ENCODE data around the gene ITPR2. TPM values are rescaled to one million over a fixed set of nuclear protein-coding genes. Genes with fewer than 3 reads are reported as not detected.

The ITPR2 gene
- total RNA-seq, 2 experiments from 2014 or later: 25.6 to 44.7 TPM

DNA sequence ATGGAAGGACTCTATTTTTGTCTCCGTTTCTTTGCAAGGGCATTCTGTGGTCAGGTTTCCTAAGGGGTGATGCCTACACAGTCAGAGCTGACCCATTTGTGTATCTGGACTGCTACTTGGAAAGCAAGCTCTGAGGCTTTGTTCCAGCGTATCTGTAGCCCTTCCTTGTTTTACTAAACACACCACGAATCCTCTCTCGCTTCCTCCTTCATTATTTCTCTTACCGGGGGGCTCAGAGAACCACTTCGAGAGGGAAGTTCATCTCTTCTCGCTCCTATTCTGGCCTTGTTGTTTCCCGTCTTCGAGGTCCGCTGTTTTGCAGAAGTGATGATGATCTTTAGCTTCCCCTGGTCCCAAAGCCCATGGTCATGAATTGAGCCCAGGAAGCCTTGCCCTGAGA, 472.9 kb downstream of the ITPR2 start:
- TF ChIP-seq, protein P1, sequence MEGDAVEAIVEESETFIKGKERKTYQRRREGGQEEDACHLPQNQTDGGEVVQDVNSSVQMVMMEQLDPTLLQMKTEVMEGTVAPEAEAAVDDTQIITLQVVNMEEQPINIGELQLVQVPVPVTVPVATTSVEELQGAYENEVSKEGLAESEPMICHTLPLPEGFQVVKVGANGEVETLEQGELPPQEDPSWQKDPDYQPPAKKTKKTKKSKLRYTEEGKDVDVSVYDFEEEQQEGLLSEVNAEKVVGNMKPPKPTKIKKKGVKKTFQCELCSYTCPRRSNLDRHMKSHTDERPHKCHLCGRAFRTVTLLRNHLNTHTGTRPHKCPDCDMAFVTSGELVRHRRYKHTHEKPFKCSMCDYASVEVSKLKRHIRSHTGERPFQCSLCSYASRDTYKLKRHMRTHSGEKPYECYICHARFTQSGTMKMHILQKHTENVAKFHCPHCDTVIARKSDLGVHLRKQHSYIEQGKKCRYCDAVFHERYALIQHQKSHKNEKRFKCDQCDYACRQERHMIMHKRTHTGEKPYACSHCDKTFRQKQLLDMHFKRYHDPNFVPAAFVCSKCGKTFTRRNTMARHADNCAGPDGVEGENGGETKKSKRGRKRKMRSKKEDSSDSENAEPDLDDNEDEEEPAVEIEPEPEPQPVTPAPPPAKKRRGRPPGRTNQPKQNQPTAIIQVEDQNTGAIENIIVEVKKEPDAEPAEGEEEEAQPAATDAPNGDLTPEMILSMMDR (conservative IDR thresholded peaks at IDR 0.05; ENCODE audit: low read length): no peak
- TF ChIP-seq EZH2phosphoT487 (IDR thresholded peaks at IDR 0.05; ENCODE audit: borderline replicate concordance, low read depth, low read length): no peak
- no peak overlapping the region for H2AFZ ChIP-seq (ENCODE audit: low read length)
- BruUV-seq (replicated peaks): no TSS peak
- no peaks in the 10 kb centered on the region for H3K79me2 ChIP-seq (ENCODE audit: insufficient read depth, low read depth, low read length)
- ChIA-PET CTCF (ENCODE audit: unreplicated experiment) (no interaction called here), POLR2A (interaction anchor here (0.7 to 1.3 kb wide), 2 partner anchors 13 to 263 kb away, joined by 3 read pairs; no protein-coding TSS in a partner anchor)
- no peak for DNase-seq (ENCODE audit: low spot score)
- no peak overlapping the region for H3K4me3 ChIP-seq (ENCODE audit: low read depth, low read length, poor library complexity, severe bottlenecking)
- H3K4me2 ChIP-seq (ENCODE audit: low read length): no peak overlapping the region
- no peaks in the 10 kb centered on the region for H3K9me3 ChIP-seq (ENCODE audit: low read length)
- no peak overlapping the region for H3K27ac ChIP-seq (ENCODE audit: low read depth, low read length, poor library complexity, severe bottlenecking)
- H4K20me1 ChIP-seq (ENCODE audit: insufficient read depth, low read length): no peaks in the 10 kb centered on the region
- no peaks in the 10 kb centered on the region for H3K4me1 ChIP-seq (ENCODE audit: insufficient read depth, low read length, poor library complexity, severe bottlenecking)
- intact Hi-C loops (cut with micrococcal nuclease; ENCODE audit: unreplicated experiment): no loop called here
- H3K9me2 ChIP-seq (ENCODE audit: insufficient read depth, low read length): no peaks in the 10 kb centered on the region
- no peaks in the 10 kb centered on the region for H3K36me3 ChIP-seq (ENCODE audit: insufficient read depth, low read length)

DNA sequence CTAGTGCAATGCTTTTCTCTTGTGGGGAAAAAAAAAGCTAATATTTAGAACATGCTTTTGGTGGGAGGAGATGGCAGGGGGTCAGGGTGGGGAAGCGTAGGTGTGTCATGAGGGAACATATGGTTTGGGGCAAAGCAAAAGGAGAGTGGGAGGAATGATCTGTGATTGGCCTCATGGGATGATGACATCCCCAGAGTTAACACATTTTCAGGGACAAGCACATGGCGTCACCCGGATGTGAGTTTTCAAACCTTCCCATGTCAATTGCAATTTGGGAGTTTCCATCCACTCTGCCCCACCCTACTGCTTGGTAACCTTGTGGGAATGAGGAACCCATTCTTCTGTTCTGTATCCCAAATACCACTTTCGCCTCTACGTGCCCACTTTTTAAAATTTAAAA, 473.4 kb downstream of the ITPR2 start:
- CTCF ChIA-PET (ENCODE audit: unreplicated experiment): no interaction called here
- no peak overlapping the region for H3K4me2 ChIP-seq (ENCODE audit: low read length)
- DNase-seq (ENCODE audit: low spot score): no peak
- H3K4me3 ChIP-seq (ENCODE audit: low read depth, low read length, poor library complexity, severe bottlenecking): no peak overlapping the region
- no peaks in the 10 kb centered on the region for H4K20me1 ChIP-seq (ENCODE audit: insufficient read depth, low read length)
- no peaks in the 10 kb centered on the region for H3K9me2 ChIP-seq (ENCODE audit: insufficient read depth, low read length)
- H2AFZ ChIP-seq (ENCODE audit: low read length): no peak overlapping the region
- H3K9me3 ChIP-seq (ENCODE audit: low read length): no peaks in the 10 kb centered on the region
- no peaks in the 10 kb centered on the region for H3K4me1 ChIP-seq (ENCODE audit: insufficient read depth, low read length, poor library complexity, severe bottlenecking)
- no peak overlapping the region for H3K27ac ChIP-seq (ENCODE audit: low read depth, low read length, poor library complexity, severe bottlenecking)
- no peaks in the 10 kb centered on the region for H3K79me2 ChIP-seq (ENCODE audit: insufficient read depth, low read depth, low read length)
- no peaks in the 10 kb centered on the region for H3K36me3 ChIP-seq (ENCODE audit: insufficient read depth, low read length)
- BruUV-seq (replicated peaks): no TSS peak
- TF ChIP-seq EZH2phosphoT487 (IDR thresholded peaks at IDR 0.05; ENCODE audit: borderline replicate concordance, low read depth, low read length): no peak
- intact Hi-C loops (cut with micrococcal nuclease; ENCODE audit: unreplicated experiment): no loop called here
- POLR2A ChIA-PET: interaction anchor here (0.9 kb wide), 1 partner anchor 36 kb away, joined by 3 read pairs; no protein-coding TSS in a partner anchor

DNA sequence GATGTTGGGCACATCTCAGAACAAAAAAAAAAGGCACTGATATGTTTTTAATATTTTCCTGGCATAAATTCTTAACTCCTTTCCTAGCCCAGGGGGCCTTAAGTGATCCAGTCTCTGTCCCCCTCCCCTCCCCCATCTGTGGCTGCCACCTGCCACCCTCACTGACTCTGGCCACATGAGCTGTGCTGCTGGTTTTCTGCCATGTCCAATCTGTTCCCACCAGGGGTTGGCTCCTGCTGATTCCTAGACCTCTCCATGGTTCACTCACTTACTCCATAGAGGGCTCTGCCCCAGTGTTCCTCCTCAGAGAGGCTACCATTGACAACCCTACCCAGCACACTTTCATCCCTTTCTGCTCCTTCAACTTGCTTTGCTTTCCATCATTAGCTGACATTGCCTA, 474.3 kb downstream of the ITPR2 start:
- Histone ChIP-seq H3K27ac (ENCODE audit: low read depth, low read length, poor library complexity, severe bottlenecking) (no peak overlapping the region), H4K20me1 (ENCODE audit: insufficient read depth, low read length) (no peaks in the 10 kb centered on the region), H3K36me3 (ENCODE audit: insufficient read depth, low read length) (no peaks in the 10 kb centered on the region), H3K4me2 (ENCODE audit: low read length) (no peak overlapping the region), H3K4me3 (ENCODE audit: low read depth, low read length, poor library complexity, severe bottlenecking) (no peak overlapping the region), H3K9me3 (ENCODE audit: low read length) (no peaks in the 10 kb centered on the region), H3K4me1 (ENCODE audit: insufficient read depth, low read length, poor library complexity, severe bottlenecking) (no peaks in the 10 kb centered on the region), H3K9me2 (ENCODE audit: insufficient read depth, low read length) (no peaks in the 10 kb centered on the region), H3K79me2 (ENCODE audit: insufficient read depth, low read depth, low read length) (no peaks in the 10 kb centered on the region), H2AFZ (ENCODE audit: low read length) (no peak overlapping the region)
- TF ChIP-seq, protein P1 (conservative IDR thresholded peaks at IDR 0.05; ENCODE audit: low read length): no peak
- no peak for TF ChIP-seq EZH2phosphoT487 (IDR thresholded peaks at IDR 0.05; ENCODE audit: borderline replicate concordance, low read depth, low read length)
- ChIA-PET POLR2A (no interaction called here), CTCF (ENCODE audit: unreplicated experiment) (no interaction called here)
- intact Hi-C loops (cut with micrococcal nuclease; ENCODE audit: unreplicated experiment): no loop called here
- DNase-seq (ENCODE audit: low spot score): no peak
- BruUV-seq (replicated peaks): no TSS peak
